ENCODE data around the gene MEGF10. TPM values are rescaled to one million over a fixed set of nuclear protein-coding genes. Genes with fewer than 3 reads are reported as not detected.

MEGF10 gene
- polyA plus RNA-seq, 1 experiment: not detected

DNA sequence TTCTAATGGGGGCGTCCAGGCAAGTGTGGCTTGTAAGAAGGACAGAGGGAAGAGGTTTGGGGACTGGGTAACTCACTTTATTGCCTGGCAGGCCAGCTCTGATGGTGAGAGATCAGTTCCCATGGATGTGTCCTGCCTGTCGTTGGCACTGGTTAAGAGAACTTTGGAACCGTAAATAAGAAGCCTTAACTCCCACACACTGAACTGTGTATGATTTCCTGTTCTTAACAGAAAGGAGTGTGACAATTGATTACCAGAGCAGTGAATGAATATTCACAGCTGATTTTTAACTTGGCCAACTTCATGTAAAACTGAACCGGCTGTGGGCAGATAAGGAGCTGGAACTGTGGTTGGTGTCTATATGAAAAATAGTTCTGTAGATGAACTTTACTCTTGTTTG is 63.2 kb downstream of the MEGF10 start:
- ChIA-PET CTCF (no interaction called here), POLR2A (no interaction called here)
- TF ChIP-seq, protein P1, sequence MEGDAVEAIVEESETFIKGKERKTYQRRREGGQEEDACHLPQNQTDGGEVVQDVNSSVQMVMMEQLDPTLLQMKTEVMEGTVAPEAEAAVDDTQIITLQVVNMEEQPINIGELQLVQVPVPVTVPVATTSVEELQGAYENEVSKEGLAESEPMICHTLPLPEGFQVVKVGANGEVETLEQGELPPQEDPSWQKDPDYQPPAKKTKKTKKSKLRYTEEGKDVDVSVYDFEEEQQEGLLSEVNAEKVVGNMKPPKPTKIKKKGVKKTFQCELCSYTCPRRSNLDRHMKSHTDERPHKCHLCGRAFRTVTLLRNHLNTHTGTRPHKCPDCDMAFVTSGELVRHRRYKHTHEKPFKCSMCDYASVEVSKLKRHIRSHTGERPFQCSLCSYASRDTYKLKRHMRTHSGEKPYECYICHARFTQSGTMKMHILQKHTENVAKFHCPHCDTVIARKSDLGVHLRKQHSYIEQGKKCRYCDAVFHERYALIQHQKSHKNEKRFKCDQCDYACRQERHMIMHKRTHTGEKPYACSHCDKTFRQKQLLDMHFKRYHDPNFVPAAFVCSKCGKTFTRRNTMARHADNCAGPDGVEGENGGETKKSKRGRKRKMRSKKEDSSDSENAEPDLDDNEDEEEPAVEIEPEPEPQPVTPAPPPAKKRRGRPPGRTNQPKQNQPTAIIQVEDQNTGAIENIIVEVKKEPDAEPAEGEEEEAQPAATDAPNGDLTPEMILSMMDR (IDR thresholded peaks at IDR 0.05; ENCODE audit: insufficient read depth, low read depth, low read length): no peak
- H3K4me3 ChIP-seq (ENCODE audit: low read depth, low read length): no peak overlapping the region
- DNase-seq (ENCODE audit: low read depth): no peak
- H3K36me3 ChIP-seq (ENCODE audit: control insufficient read depth, insufficient read depth, low read length): no peaks in the 10 kb centered on the region
- no peaks in the 10 kb centered on the region for H3K27me3 ChIP-seq (ENCODE audit: control insufficient read depth, insufficient read depth, low read length)

DNA sequence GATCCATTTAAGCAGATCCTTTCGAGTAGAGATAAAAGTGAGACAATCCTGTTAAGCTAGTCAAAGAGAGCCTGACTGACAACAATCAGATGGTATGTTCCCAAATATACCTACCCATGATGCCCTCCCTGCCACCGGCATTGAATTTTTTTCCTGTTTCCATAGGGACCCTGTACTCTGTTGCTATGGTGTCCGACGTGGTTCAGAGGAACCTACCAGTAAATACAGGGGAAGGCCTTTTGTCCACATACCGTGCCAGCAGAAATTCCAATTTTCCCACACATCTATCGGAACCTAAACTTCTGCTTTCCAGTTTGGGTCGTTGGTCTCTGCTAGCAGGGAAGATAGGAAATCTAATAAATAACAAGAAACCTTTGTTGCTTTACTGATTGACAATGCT is 64.7 kb downstream of the MEGF10 start:
- POLR2A ChIA-PET: no interaction called here
- Histone ChIP-seq H3K36me3 (ENCODE audit: control insufficient read depth, insufficient read depth, low read length) (no peaks in the 10 kb centered on the region), H3K27me3 (ENCODE audit: control insufficient read depth, insufficient read depth, low read length) (no peaks in the 10 kb centered on the region), H3K4me3 (ENCODE audit: low read depth, low read length) (no peak overlapping the region)
- DNase-seq (ENCODE audit: low read depth): no peak
- TF ChIP-seq, protein P1 (IDR thresholded peaks at IDR 0.05; ENCODE audit: insufficient read depth, low read depth, low read length): no peak
- CTCF ChIA-PET: no interaction called here

DNA sequence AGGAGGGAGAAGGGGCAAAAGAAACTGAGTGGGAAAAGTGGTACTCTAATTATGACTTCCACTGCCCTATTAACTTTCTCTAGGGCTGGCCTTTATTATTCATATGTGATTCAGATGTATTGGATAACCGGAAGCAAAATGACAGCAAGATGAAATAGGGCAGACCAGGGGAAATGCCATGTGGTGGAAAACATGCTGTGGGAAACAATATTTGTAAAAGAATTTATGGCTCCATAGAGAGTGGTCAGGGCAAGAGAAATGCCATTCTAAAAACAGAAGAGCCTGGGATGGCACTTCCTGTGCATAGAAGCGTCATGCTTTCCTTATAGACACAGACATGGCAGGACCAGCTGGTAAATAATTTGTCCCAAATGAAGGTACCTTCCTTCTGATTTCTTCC is 67.7 kb downstream of the MEGF10 start:
- DNase-seq (ENCODE audit: low read depth): peak; percentile 3
- ChIA-PET CTCF (interaction anchor here (0.7 to 1.4 kb wide), 2 partner anchors 10 to 359 kb away, joined by 3 to 4 read pairs; no protein-coding TSS in a partner anchor), POLR2A (no interaction called here)
- TF ChIP-seq, protein P1 (IDR thresholded peaks at IDR 0.05; ENCODE audit: insufficient read depth, low read depth, low read length): no peak
- H3K27me3 ChIP-seq (ENCODE audit: control insufficient read depth, insufficient read depth, low read length): no peaks in the 10 kb centered on the region
- no peaks in the 10 kb centered on the region for H3K36me3 ChIP-seq (ENCODE audit: control insufficient read depth, insufficient read depth, low read length)
- H3K4me3 ChIP-seq (ENCODE audit: low read depth, low read length): no peak overlapping the region

DNA sequence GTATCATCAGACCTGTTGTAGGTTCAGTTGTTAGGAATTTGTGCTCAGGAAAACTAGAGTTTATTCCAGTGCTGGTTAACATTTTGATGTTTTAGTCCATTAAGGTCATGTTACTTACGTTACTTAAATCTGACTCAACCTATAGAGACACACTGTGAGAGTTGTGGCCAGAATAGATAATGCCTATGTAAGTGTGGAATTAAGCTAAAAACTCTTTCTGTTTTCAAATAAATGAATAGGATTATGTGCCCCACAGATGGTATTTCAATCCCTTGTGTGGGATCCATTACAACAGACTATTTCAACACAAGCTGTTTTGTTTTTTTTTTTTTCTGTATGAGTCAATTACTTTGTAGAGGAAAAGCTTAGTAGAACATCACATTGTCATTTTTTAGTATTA is 68.1 kb downstream of the MEGF10 start:
- CTCF ChIA-PET: interaction anchor here (0.7 kb wide), 1 partner anchor 360 kb away, joined by 4 read pairs; no protein-coding TSS in a partner anchor

DNA sequence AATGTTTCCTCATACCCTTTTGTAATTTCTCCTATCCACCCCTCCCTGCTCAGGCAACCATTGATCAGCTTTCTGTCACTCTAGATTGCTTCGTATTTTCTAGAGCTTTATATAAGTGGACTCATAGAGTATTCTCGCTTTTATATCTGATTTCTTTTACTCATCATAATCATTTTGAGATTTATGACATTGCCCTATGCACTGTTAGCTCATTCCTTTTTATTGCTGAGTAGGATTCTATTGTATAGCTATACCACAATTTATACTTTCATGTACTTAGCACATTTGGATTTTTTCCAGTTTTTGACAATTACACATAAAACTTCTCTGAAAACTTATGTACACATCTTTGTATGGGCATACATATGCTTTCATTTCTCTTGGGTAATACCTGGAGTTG is 68.9 kb downstream of the MEGF10 start:
- CTCF ChIA-PET: interaction anchor here (0.6 kb wide), 1 partner anchor 709 kb away, joined by 5 read pairs; no protein-coding TSS in a partner anchor
- POLR2A ChIA-PET: no interaction called here
- DNase-seq (ENCODE audit: low read depth): no peak
- Histone ChIP-seq H3K4me3 (ENCODE audit: low read depth, low read length) (no peak overlapping the region), H3K36me3 (ENCODE audit: control insufficient read depth, insufficient read depth, low read length) (no peaks in the 10 kb centered on the region), H3K27me3 (ENCODE audit: control insufficient read depth, insufficient read depth, low read length) (no peaks in the 10 kb centered on the region)
- TF ChIP-seq, protein P1 (IDR thresholded peaks at IDR 0.05; ENCODE audit: insufficient read depth, low read depth, low read length): no peak

More for the DNA sequence above, 68.1 kb downstream of the MEGF10 start:
- peak; percentile 19 for DNase-seq (ENCODE audit: low read depth)
- POLR2A ChIA-PET: no interaction called here
- TF ChIP-seq, protein P1 (IDR thresholded peaks at IDR 0.05; ENCODE audit: insufficient read depth, low read depth, low read length): no peak
- no peak overlapping the region for H3K4me3 ChIP-seq (ENCODE audit: low read depth, low read length)
- H3K27me3 ChIP-seq (ENCODE audit: control insufficient read depth, insufficient read depth, low read length): no peaks in the 10 kb centered on the region
- no peaks in the 10 kb centered on the region for H3K36me3 ChIP-seq (ENCODE audit: control insufficient read depth, insufficient read depth, low read length)

All from BJ (cell line).